IPS-18a (cell line): ENCODE measurements around the gene STK40.
A peak's percentile ranks its signal among the peaks of the same experiment; 100 is the strongest.

ENCODE experiments used
- H3K27ac ChIP-seq: one replicate; pipeline ENCODE4 v1.5.1; 2013; ENCODE audit warnings: low read length
- H3K27me3 ChIP-seq: one replicate; pipeline ENCODE4 v1.6.1; 2013; ENCODE audit warnings: mild to moderate bottlenecking, low read length; ENCODE audit not compliant: control insufficient read depth, insufficient read depth
- H3K36me3 ChIP-seq: one replicate; pipeline ENCODE4 v1.6.1; 2013; ENCODE audit warnings: low read depth, low read length; ENCODE audit not compliant: control insufficient read depth
- H3K4me1 ChIP-seq: one replicate; pipeline ENCODE4 v1.6.1; 2013; ENCODE audit warnings: low read depth, low read length; ENCODE audit not compliant: control insufficient read depth
- H3K4me3 ChIP-seq: one replicate; pipeline ENCODE4 v1.5.1; 2013; ENCODE audit warnings: low read length
- H3K9ac ChIP-seq: one replicate; pipeline ENCODE4 v1.6.1; 2013; ENCODE audit warnings: mild to moderate bottlenecking, low read length, moderate library complexity
- H3K9me3 ChIP-seq: one replicate; pipeline ENCODE4 v1.6.1; 2013; ENCODE audit warnings: low read depth, low read length; ENCODE audit not compliant: control insufficient read depth

The STK40 gene

DNA sequence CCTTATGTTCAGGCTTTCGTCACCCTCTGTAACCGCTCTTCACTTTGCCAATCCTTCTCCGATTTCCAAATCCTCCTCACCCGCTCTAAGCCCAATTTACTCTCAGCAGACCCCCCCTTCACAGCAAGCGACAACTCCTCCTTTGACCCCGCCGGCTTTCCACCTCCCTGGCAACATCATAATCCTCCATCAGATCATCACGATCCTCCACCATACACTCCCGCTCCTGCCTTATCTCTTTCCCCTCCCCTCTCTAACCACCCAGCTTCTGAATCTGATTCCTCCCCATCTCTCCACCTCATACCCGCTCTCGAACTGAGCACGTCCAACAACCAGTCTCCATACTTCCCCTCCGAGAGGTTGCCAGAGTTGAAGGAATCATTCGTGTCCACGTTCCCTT, 54.8 kb downstream of the STK40 start:
- Histone ChIP-seq H3K9ac (no peak overlapping the region), H3K27me3 (peaks cover 3% of the 10 kb centered on the region), H3K27ac (no peak overlapping the region), H3K4me1 (no peaks in the 10 kb centered on the region), H3K4me3 (no peak overlapping the region), H3K36me3 (no peaks in the 10 kb centered on the region), H3K9me3 (no peaks in the 10 kb centered on the region)

DNA sequence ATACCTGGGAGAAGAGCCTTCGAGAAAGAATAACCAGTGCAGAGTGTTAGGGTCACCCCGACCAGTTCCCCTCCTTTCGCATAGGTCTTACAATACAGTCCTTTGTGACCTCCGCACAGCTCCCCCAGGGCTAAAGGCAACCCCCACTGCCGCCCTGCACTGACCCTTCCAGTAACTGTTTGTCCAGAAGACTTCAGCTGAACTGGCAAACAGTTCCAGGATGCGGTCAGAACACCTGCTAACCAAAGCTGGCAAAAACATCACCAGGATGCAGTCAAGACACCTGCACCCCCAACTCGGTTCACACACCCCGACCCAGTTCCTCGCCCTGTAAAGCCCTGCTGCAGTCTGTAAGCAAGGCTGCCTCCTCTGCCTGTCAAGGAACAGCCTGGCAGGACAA, 55.9 kb downstream of the STK40 start:
- H3K9ac ChIP-seq, result no peak overlapping the region
- no peaks in the 10 kb centered on the region for H3K9me3 ChIP-seq
- H3K4me1 ChIP-seq, result no peaks in the 10 kb centered on the region
- H3K4me3 ChIP-seq, result no peak overlapping the region
- H3K27me3 ChIP-seq, result peaks cover 13% of the 10 kb centered on the region
- H3K27ac ChIP-seq, result no peak overlapping the region
- H3K36me3 ChIP-seq, result no peaks in the 10 kb centered on the region

DNA sequence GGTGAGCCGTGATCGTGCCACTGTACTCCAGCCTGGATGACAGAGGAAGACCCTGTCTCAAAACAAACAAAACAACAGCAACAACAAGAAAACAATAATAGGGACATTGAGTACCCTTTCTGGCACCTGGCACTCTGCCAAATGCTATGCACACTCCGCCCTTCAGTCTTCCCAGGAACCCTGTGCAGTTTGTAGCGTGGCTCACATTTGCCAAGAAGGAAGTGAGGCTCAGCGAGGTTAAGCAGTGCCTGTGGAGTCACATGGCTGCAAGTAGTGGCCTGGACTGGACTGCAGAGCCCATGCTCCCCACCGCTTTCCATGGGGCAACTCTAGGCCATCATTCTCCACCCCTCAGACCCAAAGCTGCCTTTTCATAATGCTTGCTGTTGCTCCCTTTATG, 57.0 kb downstream of the STK40 start:
- no peaks in the 10 kb centered on the region for H3K36me3 ChIP-seq
- peaks cover 24% of the 10 kb centered on the region for H3K27me3 ChIP-seq
- H3K4me1 ChIP-seq, result no peaks in the 10 kb centered on the region
- H3K9me3 ChIP-seq, result no peaks in the 10 kb centered on the region
- H3K27ac ChIP-seq, result no peak overlapping the region
- H3K4me3 ChIP-seq, result no peak overlapping the region
- H3K9ac ChIP-seq, result no peak overlapping the region

DNA sequence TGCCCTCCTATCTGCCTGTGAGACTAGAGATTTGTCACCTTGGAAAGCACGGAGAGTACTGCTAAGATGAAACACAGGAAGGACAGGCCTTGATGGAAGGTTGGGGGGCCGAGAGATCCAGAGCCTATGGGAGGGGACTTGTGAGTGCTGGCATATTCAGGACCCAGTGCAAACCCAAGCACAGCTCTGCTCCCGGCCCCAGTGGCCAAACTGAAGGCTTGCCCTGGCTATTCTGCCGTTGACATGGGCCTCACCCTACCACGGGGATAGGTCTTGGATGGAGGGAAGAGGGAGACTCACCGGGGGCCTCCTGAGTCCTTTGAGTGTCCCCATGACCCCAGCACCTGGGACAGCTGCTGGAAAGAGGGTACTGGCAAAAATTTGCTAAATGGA, 57.6 kb downstream of the STK40 start:
- Histone ChIP-seq H3K9ac (no peak overlapping the region), H3K4me3 (no peak overlapping the region), H3K36me3 (no peaks in the 10 kb centered on the region), H3K27me3 (peaks cover 28% of the 10 kb centered on the region), H3K4me1 (no peaks in the 10 kb centered on the region), H3K27ac (no peak overlapping the region), H3K9me3 (no peaks in the 10 kb centered on the region)

DNA sequence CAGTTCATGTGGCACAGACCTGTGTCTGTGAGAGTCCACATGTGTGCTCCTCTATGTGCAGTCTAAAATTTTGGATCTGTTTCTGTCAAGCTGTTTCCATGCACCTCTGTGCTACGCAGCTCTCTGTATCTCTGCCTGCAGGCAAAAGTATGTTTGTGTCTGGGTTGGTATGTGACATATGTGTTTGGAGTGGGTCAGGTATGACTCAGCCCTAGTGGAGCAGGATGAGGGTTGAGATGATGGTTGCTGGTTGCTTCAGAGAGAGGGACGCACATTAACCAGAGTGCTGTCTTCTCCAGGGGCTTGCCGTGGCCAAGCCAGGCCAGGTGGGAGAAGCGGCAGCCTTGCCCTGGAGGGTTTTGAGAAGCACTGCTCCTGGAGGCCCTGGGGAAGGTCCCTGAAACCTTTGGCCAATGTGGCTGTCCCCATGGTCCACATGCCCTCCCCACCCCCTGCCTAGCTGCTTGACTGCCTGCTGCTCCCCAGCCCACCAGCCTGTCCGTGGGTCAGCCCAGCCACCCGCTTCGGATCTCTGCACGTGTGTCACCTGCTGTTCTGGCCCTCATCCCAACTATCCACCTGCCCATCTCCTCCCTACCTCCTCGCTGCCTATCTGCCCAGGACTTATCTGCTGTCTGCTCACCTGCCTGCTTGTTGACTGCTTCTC, 58.2 kb downstream of the STK40 start:
- Histone ChIP-seq H3K9ac (no peak overlapping the region), H3K9me3 (no peaks in the 10 kb centered on the region), H3K4me3 (no peak overlapping the region), H3K36me3 (no peaks in the 10 kb centered on the region), H3K27ac (no peak overlapping the region), H3K27me3 (peaks cover 33% of the 10 kb centered on the region), H3K4me1 (no peaks in the 10 kb centered on the region)

DNA sequence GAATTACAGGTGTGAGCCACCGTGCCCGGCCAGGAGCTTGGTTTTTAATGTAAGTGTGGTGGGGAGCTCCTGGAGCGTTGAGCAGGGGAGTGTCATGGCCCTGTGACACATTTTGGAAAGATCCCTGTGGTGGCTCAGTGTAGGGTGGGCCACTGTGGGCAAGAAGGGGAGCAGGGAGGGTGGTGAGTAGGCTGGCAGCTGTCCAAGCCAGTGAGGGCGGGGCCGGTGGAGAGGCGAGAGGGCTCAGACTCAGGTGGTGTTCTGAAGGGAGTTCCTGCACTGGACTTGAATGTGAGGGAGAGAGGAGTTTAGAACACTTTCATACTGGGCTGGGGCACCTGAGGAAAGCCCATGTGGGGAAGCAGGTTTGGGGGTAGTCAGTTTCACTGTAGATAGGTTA, 59.2 kb downstream of the STK40 start:
- Histone ChIP-seq H3K9ac (no peak overlapping the region), H3K27ac (no peak overlapping the region), H3K4me1 (peaks cover 7% of the 10 kb centered on the region), H3K9me3 (no peaks in the 10 kb centered on the region), H3K36me3 (no peaks in the 10 kb centered on the region), H3K27me3 (peaks cover 41% of the 10 kb centered on the region), H3K4me3 (no peak overlapping the region)

DNA sequence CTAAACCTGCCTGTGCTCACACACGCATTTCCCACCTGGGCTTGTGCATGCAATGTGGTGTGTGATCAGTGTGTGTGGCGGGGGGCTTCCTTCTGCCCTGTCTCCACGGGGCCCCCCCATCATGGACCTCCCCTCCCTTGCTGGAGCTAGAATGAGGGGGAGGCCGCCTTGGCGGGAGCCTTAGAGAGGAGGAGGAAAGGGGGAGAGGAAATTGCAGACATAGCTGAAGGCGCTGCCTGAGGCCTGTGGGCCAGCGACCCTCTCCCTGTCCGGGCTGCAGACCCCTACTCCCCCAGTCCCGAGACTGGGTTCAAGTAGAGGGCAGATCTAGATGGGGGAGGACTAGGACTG, 61.4 kb downstream of the STK40 start:
- Histone ChIP-seq H3K27ac (no peak overlapping the region), H3K36me3 (no peaks in the 10 kb centered on the region), H3K4me1 (peaks cover 8% of the 10 kb centered on the region), H3K9me3 (no peaks in the 10 kb centered on the region), H3K9ac (no peak overlapping the region), H3K27me3 (peaks cover 63% of the 10 kb centered on the region), H3K4me3 (peak overlapping the region; percentile 58)

DNA sequence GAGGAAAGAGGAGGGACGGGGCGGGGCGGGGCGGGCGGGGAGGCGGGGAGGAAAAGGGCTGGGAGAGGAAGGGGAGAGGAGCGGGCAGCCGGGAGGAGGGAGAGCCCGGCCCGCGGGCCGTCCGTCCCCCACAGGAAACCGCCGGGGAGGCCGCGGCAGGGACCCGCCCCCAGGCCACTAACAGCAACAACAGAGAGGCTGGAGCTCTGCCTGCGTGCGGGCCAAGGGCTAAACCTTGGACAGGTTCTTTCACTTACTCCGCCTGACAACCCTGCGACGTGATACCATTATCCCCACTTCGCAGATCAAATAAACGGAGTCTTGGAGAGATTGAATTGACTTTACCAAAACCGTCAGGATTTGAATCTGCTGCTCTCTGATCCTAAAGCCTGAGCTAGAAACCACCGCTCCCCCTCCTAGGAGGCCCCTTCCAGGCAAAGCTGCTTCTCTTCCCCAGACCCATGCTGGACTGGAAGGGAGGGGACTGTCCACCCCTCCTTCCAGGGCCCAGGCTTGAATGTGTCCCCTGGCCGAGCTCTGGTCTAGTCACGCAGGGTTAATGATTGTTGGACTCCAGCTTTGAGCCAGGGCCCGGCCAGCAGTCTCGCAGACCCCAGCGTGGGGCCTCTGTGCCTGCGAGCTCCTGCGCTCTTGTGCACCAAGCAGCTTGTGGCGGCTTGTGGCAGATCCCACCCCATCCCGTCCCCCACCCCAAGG, 61.9 kb downstream of the STK40 start, which contains the start of gene EVA1B:
Gene EVA1B, minus strand, starts transcription at position 10 of the 717 bp plus-strand sequence. CDS start 608 bp downstream, outside the sequence.
- Histone ChIP-seq H3K4me1 (peaks cover 8% of the 10 kb centered on the region), H3K27ac (no peak within 1 kb of the TSS)

DNA sequence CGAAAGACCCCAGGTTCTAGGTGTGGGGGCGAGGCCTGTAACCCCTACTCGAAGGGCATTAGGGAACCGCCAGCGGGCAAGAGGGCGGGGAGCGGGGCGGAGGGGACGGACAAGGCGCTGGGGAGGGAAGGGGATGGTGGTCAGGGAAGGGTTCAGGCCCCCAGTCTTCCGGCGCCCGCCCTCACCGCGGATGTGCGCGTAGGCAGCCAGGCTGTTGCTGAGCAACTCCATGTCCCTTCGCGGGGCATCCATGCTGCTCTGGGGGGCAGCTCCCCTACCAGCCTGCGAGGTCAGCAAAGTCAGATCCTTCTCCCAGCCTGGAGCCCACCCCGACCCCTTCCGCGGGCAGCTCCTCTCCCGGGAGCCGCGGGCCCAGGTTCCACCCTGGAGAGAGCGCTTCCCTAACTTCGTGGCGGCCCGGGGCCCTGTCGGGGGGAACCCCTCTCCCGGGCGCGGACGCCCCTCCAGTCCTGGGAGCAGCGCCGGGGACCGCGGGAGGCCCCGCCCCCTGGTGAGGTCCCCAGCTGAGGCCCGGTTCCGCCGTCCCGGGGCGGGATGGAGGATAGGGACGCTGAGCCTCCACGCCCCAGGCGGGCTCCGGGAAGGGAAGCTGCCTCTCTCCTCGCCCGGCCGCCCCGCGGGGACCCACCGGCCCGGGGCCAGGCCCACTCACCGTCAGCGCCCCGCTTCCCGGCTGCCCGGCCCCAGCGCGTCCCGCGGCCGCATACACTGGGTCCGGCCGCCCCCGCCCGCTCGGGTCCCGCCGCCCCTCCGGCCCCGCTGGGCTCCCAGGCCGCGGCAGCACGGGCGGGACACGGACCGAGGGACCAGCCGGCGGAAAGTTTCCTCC, 62.7 kb downstream of the STK40 start:
- Histone ChIP-seq H3K27me3 (peaks cover 63% of the 10 kb centered on the region), H3K27ac (no peak overlapping the region), H3K9ac (peak overlapping the region; percentile 21), H3K4me1 (peaks cover 8% of the 10 kb centered on the region), H3K9me3 (no peaks in the 10 kb centered on the region), H3K4me3 (peak overlapping the region; percentile 67), H3K36me3 (no peaks in the 10 kb centered on the region)

More for the DNA sequence above, 61.9 kb downstream of the STK40 start, which contains the start of gene EVA1B:
- Histone ChIP-seq H3K36me3 (no peaks in the 10 kb centered on the region), H3K4me3 (peak within 1 kb of the TSS; percentile 67), H3K9ac (peak within 1 kb of the TSS; percentile 21), H3K27me3 (peaks cover 63% of the 10 kb centered on the region), H3K9me3 (no peaks in the 10 kb centered on the region)

DNA sequence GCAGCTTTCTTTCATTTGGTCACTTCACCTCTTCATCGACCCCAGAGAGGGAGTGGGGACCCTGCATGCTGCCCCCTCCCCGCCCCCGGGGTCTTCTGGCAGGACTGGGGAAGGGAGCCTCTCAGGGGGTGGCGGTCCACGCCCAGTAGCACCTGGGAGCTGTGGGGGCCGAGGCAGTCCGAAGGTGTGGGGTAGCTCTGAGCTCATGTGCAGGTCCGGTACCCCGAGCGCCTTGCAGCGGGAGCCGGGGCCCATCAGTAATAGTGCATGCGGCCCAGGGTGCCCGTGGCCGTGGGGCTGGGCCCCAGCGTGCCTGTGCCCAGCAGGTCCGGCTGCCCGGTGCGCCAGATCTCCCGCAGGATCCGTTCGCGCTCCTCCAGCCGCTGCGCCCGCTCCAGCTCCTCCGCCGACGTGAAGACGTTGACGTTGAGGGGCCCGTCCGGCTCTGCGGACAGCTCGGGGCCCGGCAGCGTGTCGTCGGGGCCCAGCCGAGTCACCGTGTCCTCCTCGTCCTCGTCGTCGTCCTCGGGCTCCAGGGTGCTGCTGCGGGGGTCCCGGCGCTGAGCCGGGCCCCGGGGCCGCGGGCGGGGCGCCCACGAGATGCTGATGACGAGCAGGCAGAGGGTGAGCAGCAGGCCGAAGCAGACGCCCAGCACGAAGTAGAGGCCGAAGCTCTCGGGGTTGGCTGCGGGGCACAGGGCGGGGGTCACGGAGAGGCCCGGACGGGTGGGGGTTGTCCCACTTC, 63.5 kb downstream of the STK40 start:
- peak overlapping the region; percentile 67 for H3K4me3 ChIP-seq
- peaks cover 63% of the 10 kb centered on the region for H3K27me3 ChIP-seq
- peaks cover 8% of the 10 kb centered on the region for H3K4me1 ChIP-seq
- no peaks in the 10 kb centered on the region for H3K36me3 ChIP-seq
- H3K9ac ChIP-seq, result peak overlapping the region; percentile 28
- H3K9me3 ChIP-seq, result no peaks in the 10 kb centered on the region
- no peak overlapping the region for H3K27ac ChIP-seq
